PC-3 (cell line): ENCODE data around the gene HSD17B11.

ENCODE experiments used
- EZH2 ChIP-seq: fragments of 300-600 bp; sonication (generic); IDR thresholded peaks from one replicate; pipeline ENCODE4 v1.6.1; 2017; ENCODE audit warnings: antibody characterized with exemption, mild to moderate bottlenecking, low read length; ENCODE audit not compliant: unreplicated experiment
- EZH2phosphoT487 ChIP-seq: fragments of 300-600 bp; sonication (generic); IDR thresholded peaks from 2 replicates; pipeline ENCODE4 v1.6.1; 2018; ENCODE audit warnings: mild to moderate bottlenecking, antibody characterized with exemption, low read length, borderline replicate concordance

GRCh38 chr4:87365348-87365747 is 25.6 kb downstream of the HSD17B11 start:
- TF ChIP-seq EZH2, result no peak
- TF ChIP-seq EZH2phosphoT487, result no peak
